Karpas-422 (cell line): ENCODE results near the gene PYURF. TPM values are rescaled to one million over a fixed set of nuclear protein-coding genes. Genes with fewer than 3 reads are reported as not detected.

Source experiments
- DNase-seq: peaks from one replicate; pipeline ENCODE4 v3.0.0-alpha.2; 2015
- H2AFZ ChIP-seq: fragments of 200-600 bp; sonication (generic); 2 replicates; pipeline ENCODE4 v1.6.1; 2014; ENCODE audit warnings: antibody characterized with exemption, low read length, mixed read lengths
- H3K27ac ChIP-seq: fragments of 200-600 bp; sonication (generic); 2 replicates; pipeline ENCODE4 v1.5.1; 2014; ENCODE audit warnings: mild to moderate bottlenecking, low read length, moderate library complexity
- H3K27me3 ChIP-seq: fragments of 200-600 bp; sonication (generic); 2 replicates; pipeline ENCODE4 v1.6.1; 2014; ENCODE audit warnings: low read length, mixed read lengths
- H3K36me3 ChIP-seq: fragments of 200-600 bp; sonication (generic); 2 replicates; pipeline ENCODE4 v1.6.1; 2014; ENCODE audit warnings: low read length, mixed read lengths; ENCODE audit not compliant: insufficient read depth
- H3K4me1 ChIP-seq: fragments of 200-600 bp; sonication (generic); 2 replicates; pipeline ENCODE4 v1.6.1; 2014; ENCODE audit warnings: mild to moderate bottlenecking, low read length, mixed read lengths
- H3K4me2 ChIP-seq: fragments of 200-600 bp; sonication (generic); 2 replicates; pipeline ENCODE4 v1.6.1; 2014; ENCODE audit warnings: low read length, low read depth, mild to moderate bottlenecking; ENCODE audit not compliant: poor library complexity, severe bottlenecking
- H3K4me3 ChIP-seq: fragments of 200-600 bp; sonication (generic); 2 replicates; pipeline ENCODE4 v1.5.1; 2014; ENCODE audit warnings: mild to moderate bottlenecking, antibody characterized with exemption, low read length, mixed read lengths
- H3K79me2 ChIP-seq: fragments of 200-600 bp; sonication (generic); 2 replicates; pipeline ENCODE4 v1.6.1; 2014; ENCODE audit warnings: mild to moderate bottlenecking, low read length, mixed read lengths
- H3K9ac ChIP-seq: fragments of 200-600 bp; sonication (generic); 2 replicates; pipeline ENCODE4 v1.6.0; 2014; ENCODE audit warnings: low read length
- H3K9me2 ChIP-seq: fragments of 200-600 bp; sonication (generic), shearing (Covaris generic); replicated peaks from 2 replicates; pipeline ENCODE4 v1.6.0; 2014; ENCODE audit warnings: mild to moderate bottlenecking, low read length, moderate library complexity; ENCODE audit not compliant: insufficient read depth
- H3K9me3 ChIP-seq: fragments of 300-700, 200-600 bp; sonication (generic); 2 replicates; pipeline ENCODE4 v1.6.1; 2014; ENCODE audit warnings: low read length, mixed read lengths
- H4K20me1 ChIP-seq: fragments of 200-600 bp; sonication (generic); 2 replicates; pipeline ENCODE4 v1.6.1; 2014; ENCODE audit warnings: mild to moderate bottlenecking, antibody characterized with exemption, low read length, low read depth; ENCODE audit not compliant: insufficient read depth
- total RNA-seq: library from RNA; depleted of rRNA; stranded (reverse); fragments of >200 nt; shearing (Covaris generic); gene quantifications from 2 replicates; pipeline ENCODE4 v1.2.3, GENCODE V29; 2014; ENCODE audit warnings: low replicate concordance

PYURF gene
- total RNA-seq, 1 experiment from 2014 or later, result 77.2 TPM

- peak overlapping the region; percentile 92; the same call in 1 of the 2 replicates for H2AFZ ChIP-seq
- DNase-seq, result peak; percentile 56
These were observed 763 bp downstream of the PYURF start for GRCh38 chr4:88522702-88523324.

GRCh38 chr4:88518911-88519310 lies 4.7 kb downstream of the PYURF start:
- H3K36me3 ChIP-seq, result no peaks in the 10 kb centered on the region; the same call in 1 of the 2 replicates
- no peaks in the 10 kb centered on the region for H3K9me3 ChIP-seq
- H3K9me2 ChIP-seq, result no peaks in the 10 kb centered on the region
- no peaks in the 10 kb centered on the region for H3K27me3 ChIP-seq
- H3K4me2 ChIP-seq, result no peak overlapping the region
- H3K27ac ChIP-seq, result no peak overlapping the region
- no peak for DNase-seq
- H4K20me1 ChIP-seq, result 0 out of 2 replicates have a peak, but pooled peaks cover 9% of the 10 kb centered on the region
- H3K9ac ChIP-seq, result no peak overlapping the region
- H2AFZ ChIP-seq, result no peak overlapping the region
- no peaks in the 10 kb centered on the region for H3K79me2 ChIP-seq
- H3K4me3 ChIP-seq, result no peak overlapping the region
- H3K4me1 ChIP-seq, result peaks cover 11% of the 10 kb centered on the region

More at GRCh38 chr4:88522702-88523324, 763 bp downstream of the PYURF start:
- Histone ChIP-seq H3K27me3 (no peaks in the 10 kb centered on the region), H3K4me3 (peak overlapping the region; percentile 87), H3K9me3 (no peaks in the 10 kb centered on the region), H4K20me1 (0 out of 2 replicates have a peak, but pooled peaks cover 9% of the 10 kb centered on the region), H3K9ac (peak overlapping the region; percentile 82), H3K9me2 (no peaks in the 10 kb centered on the region), H3K4me2 (peak overlapping the region; percentile 74), H3K27ac (no peak overlapping the region), H3K36me3 (no peaks in the 10 kb centered on the region; the same call in 1 of the 2 replicates), H3K4me1 (peaks cover 12% of the 10 kb centered on the region), H3K79me2 (no peaks in the 10 kb centered on the region)

GRCh38 chr4:88517825-88518224 lies 5.8 kb downstream of the PYURF start:
- no peaks in the 10 kb centered on the region for H3K27me3 ChIP-seq
- no peak overlapping the region for H3K9ac ChIP-seq
- no peak for DNase-seq
- 0 out of 2 replicates have a peak, but pooled peaks cover 9% of the 10 kb centered on the region for H4K20me1 ChIP-seq
- H3K4me2 ChIP-seq, result no peak overlapping the region
- H3K4me1 ChIP-seq, result peaks cover 8% of the 10 kb centered on the region
- H3K4me3 ChIP-seq, result no peak overlapping the region
- no peaks in the 10 kb centered on the region; the same call in 1 of the 2 replicates for H3K36me3 ChIP-seq
- H3K9me2 ChIP-seq, result no peaks in the 10 kb centered on the region
- no peaks in the 10 kb centered on the region for H3K9me3 ChIP-seq
- no peak overlapping the region for H3K27ac ChIP-seq
- no peak overlapping the region for H2AFZ ChIP-seq
- no peaks in the 10 kb centered on the region for H3K79me2 ChIP-seq

GRCh38 chr4:88516746-88517145 lies 6.8 kb downstream of the PYURF start:
- no peaks in the 10 kb centered on the region for H3K27me3 ChIP-seq
- H2AFZ ChIP-seq, result no peak overlapping the region
- H3K79me2 ChIP-seq, result no peaks in the 10 kb centered on the region

GRCh38 chr4:88514557-88515511 lies 8.7 kb downstream of the PYURF start:
- Histone ChIP-seq H3K9ac (no peak overlapping the region), H3K9me2 (no peaks in the 10 kb centered on the region), H3K4me1 (no peaks in the 10 kb centered on the region), H3K27me3 (no peaks in the 10 kb centered on the region), H3K79me2 (no peaks in the 10 kb centered on the region), H3K4me3 (no peak overlapping the region), H3K36me3 (no peaks in the 10 kb centered on the region), H3K4me2 (no peak overlapping the region), H4K20me1 (no peaks in the 10 kb centered on the region), H3K27ac (no peak overlapping the region), H3K9me3 (no peaks in the 10 kb centered on the region), H2AFZ (no peak overlapping the region)
- DNase-seq, result no peak

More at GRCh38 chr4:88516746-88517145, 6.8 kb downstream of the PYURF start:
- no peak overlapping the region for H3K9ac ChIP-seq
- no peaks in the 10 kb centered on the region for H3K9me3 ChIP-seq
- no peak overlapping the region for H3K4me3 ChIP-seq
- H3K36me3 ChIP-seq, result no peaks in the 10 kb centered on the region; the same call in 1 of the 2 replicates
- H4K20me1 ChIP-seq, result no peaks in the 10 kb centered on the region
- H3K4me1 ChIP-seq, result no peaks in the 10 kb centered on the region
- DNase-seq, result no peak
- no peak overlapping the region for H3K27ac ChIP-seq
- no peak overlapping the region for H3K4me2 ChIP-seq
- H3K9me2 ChIP-seq, result no peaks in the 10 kb centered on the region

- H3K4me3 ChIP-seq, result no peak overlapping the region
- H2AFZ ChIP-seq, result no peak overlapping the region
- no peaks in the 10 kb centered on the region for H3K4me1 ChIP-seq
- H3K9ac ChIP-seq, result no peak overlapping the region
- no peaks in the 10 kb centered on the region for H3K27me3 ChIP-seq
- H3K9me2 ChIP-seq, result no peaks in the 10 kb centered on the region
- H3K4me2 ChIP-seq, result no peak overlapping the region
- H3K27ac ChIP-seq, result no peak overlapping the region
- H3K79me2 ChIP-seq, result no peaks in the 10 kb centered on the region
- no peaks in the 10 kb centered on the region for H3K36me3 ChIP-seq
- no peak for DNase-seq
- H4K20me1 ChIP-seq, result no peaks in the 10 kb centered on the region
- H3K9me3 ChIP-seq, result no peaks in the 10 kb centered on the region
These were observed 12.3 kb downstream of the PYURF start for GRCh38 chr4:88511236-88511635.

GRCh38 chr4:88503344-88503743 lies 20.2 kb downstream of the PYURF start:
- DNase-seq, result no peak
- Histone ChIP-seq H3K9me2 (no peaks in the 10 kb centered on the region), H4K20me1 (no peaks in the 10 kb centered on the region), H3K79me2 (no peaks in the 10 kb centered on the region), H3K9ac (no peak overlapping the region), H3K27ac (no peak overlapping the region), H3K27me3 (no peaks in the 10 kb centered on the region), H3K4me3 (no peak overlapping the region), H3K36me3 (no peaks in the 10 kb centered on the region), H3K4me1 (no peaks in the 10 kb centered on the region), H2AFZ (no peak overlapping the region), H3K9me3 (no peaks in the 10 kb centered on the region), H3K4me2 (no peak overlapping the region)

GRCh38 chr4:88497859-88498409 lies 25.6 kb downstream of the PYURF start:
- H3K36me3 ChIP-seq, result no peaks in the 10 kb centered on the region
- DNase-seq, result no peak
- H3K9ac ChIP-seq, result no peak overlapping the region
- no peaks in the 10 kb centered on the region for H3K4me1 ChIP-seq
- H3K9me3 ChIP-seq, result no peaks in the 10 kb centered on the region
- no peaks in the 10 kb centered on the region for H3K79me2 ChIP-seq
- no peaks in the 10 kb centered on the region for H4K20me1 ChIP-seq
- no peaks in the 10 kb centered on the region for H3K27me3 ChIP-seq
- H3K4me3 ChIP-seq, result no peak overlapping the region
- no peak overlapping the region for H2AFZ ChIP-seq
- no peak overlapping the region for H3K27ac ChIP-seq
- no peaks in the 10 kb centered on the region for H3K9me2 ChIP-seq
- no peak overlapping the region for H3K4me2 ChIP-seq
